HG03575 (cell line): Measurements from ENCODE around the gene REM2.

Source experiments
- ATAC-seq: cut with Tn5 transposase; IDR thresholded peaks from one replicate; pipeline ENCODE4 v1.9.1; 2021; ENCODE audit not compliant: unreplicated experiment, insufficient number of reproducible peaks, low FRiP score; ENCODE audit errors: extremely low read depth

The REM2 gene

DNA sequence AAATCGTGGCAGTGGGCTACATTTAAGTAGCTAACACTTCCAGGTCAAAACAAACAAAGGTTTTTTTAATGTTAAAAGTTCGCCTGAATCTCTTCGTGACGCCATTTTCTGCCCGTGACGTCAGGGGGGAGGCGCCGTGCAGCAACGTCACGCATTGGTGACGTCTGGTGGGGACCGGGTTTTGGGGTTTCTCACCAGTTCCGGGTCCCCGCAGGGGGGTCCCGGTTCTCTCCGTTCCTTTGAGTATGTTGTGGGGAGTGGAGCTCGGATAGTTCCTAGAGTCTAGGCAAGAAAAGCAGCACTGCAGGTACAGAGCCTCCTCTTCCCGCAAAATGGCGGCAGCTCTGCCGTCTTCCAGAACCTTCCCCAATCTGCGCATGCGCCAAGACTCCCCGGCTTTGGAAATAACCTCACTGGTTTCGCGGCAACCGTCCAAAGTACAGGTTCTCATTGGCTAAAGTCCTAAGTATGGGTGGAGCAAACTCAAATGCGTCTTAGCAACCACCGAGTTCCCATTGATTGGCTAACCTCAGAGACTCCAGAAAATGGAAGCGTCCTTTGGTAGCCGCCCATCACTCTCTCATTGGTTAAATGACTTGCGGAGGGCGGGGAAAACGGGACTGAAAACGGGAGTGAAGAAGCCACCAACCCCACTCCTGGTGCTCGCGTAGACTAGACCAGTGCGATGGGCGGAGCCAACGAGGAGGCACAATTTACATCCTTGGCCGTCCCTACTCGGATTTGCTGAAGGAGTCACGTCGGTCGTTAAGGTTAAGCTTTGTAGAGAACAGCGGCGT, 36.0 kb downstream of the REM2 start, which contains the start of gene RBM23:
RBM23 (minus strand) TSS at position 346 of the 797 bp plus-strand sequence.
- ATAC-seq, result peak; percentile 74

DNA sequence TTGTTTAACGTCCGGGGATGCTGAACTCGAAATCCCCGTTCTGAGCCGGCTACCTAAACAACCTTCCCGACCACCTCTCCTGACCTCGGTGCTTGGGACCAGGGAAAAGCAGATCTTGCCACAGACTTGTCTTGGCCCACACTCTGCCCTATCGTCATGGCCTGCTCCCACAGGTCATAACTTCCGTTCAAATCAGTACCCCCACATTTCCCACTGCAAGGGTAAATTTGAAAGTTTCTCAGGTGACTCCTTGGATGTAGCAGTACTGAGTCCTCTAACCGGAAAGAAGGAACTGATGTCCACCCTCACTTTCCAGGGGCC, 36.5 kb downstream of the REM2 start:
- no peak for ATAC-seq

DNA sequence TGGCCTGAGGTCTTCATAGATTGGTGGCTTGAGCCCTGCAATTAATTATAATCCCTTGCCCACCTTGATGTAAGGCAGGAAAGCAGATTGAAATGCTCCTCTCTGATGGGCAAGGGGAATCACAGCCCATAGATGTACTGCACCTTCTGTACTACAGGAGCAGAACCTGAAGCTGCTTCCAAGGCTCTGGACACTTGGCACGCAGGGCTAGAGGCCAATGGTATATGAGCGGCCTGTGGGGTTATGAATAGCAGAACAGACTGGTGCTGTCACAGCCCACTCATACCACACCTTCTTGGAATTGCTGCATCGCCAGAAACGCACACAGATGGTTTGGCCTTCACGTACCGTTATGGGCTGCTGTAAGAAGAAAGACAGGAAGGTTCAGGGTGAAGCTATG, 37.7 kb downstream of the REM2 start:
- ATAC-seq, result no peak

DNA sequence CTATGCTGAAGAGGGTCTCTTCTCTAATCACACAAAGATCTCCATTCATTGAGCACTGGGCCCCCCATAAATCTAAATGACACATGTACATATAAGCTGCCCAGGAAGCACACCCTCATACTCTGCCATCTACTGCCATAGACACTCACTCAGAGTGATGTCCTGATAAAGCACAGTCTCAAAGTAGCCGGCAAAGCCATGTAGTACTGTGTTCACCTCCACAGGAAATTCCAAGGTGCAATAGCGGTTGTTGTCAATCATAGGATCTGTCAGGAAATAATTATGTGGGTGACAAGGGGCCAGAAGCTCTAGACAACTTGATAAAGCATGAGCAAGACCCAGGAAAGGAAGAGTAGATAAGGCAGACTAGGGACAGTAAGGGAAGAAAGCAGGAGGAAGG, 39.3 kb downstream of the REM2 start:
- no peak for ATAC-seq

DNA sequence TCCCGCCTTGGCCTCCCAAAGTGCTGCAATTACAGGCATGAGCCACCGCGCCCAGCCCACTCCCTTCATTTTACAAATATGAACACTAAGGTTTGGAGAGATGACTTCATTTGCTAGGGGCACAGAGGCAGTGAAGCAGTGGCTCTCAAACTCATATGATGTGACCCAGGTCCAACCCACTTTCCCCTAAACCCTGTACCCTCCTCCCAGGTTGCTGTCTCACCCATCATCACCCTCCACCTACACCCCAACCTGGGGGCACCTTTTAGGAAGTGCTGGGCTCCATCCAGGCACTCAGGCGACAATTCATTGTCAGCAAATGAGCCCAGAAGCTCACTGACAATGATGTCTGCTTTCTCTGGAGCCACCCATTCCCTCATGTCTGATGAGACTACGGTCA, 40.7 kb downstream of the REM2 start:
- ATAC-seq, result no peak

DNA sequence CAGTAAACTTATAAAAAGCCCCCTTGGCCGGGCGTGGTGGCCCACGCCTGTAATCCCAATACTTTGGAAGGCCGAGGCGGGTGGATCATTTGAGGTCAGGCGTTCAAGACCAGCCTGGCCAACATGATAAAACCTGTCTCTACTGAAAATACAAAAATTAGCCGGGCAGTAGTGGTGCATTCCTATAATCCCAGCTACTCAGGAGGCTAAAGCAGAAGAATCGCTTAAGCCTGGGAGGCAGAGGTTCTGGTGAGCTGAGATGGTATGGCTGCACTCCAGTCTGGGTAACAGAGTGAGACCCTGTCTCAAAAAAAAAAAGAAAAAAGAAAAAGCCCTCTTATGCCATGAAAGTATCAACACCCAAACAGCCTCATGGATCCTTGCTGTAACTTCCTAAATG, 42.5 kb downstream of the REM2 start:
- ATAC-seq, result no peak

DNA sequence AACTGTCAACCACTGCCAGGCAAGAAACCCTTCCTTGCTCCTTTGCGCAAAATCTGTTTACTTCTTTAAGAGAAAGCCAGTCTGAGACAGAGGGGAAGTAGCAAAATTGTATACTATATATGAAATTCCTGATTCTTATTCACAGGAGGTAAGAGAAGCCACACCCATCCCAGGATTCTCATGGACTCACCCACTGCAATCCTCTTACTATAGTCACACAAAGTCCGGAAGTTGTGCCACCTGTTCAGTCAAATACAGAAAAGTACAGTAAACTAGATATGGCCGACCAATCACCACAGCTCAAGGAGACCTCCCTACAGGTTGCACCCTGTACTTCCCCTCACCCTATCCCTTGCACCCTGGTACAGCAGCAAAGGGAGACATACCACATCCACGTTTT, 43.3 kb downstream of the REM2 start:
- no peak for ATAC-seq

DNA sequence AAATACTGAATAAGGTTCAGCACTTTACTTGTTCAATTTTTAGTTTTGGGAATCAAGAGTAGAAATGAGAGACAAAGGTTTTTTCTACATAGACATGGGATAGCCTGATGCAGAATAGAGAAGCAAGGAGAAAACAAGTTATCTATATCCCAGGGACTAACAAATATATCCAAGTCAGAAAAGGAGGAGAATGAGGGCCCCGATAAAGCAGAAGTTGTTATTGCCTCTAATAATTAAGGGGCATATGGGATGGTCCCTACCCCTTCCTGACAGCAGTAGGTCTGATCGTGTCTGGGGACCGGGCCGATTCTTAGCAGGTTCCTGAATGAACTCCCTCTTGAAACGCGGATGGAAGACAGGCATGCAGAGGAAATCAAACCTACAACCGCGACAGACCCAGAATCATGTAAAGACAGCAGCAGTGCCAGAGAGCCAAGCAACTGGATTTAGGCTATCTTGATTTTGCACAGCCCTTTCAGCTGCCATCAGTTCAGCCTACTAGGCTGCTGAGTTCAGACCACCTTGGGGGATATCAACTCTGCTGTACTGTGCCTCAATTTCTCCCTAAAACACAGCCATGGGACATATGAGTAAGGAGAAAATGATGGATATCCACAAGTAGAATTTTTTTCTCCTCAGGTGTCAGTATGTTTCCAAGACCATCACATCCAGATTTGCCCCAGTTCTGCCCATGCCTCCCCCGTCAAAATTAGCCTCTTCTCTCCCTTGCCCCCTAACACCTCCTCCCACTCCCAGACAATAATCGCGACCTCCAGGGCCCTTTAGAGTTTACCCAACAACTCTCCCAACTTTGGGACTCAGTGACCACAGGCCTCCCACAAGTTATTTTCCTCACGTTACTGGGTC, 45.4 kb downstream of the REM2 start:
- no peak for ATAC-seq

DNA sequence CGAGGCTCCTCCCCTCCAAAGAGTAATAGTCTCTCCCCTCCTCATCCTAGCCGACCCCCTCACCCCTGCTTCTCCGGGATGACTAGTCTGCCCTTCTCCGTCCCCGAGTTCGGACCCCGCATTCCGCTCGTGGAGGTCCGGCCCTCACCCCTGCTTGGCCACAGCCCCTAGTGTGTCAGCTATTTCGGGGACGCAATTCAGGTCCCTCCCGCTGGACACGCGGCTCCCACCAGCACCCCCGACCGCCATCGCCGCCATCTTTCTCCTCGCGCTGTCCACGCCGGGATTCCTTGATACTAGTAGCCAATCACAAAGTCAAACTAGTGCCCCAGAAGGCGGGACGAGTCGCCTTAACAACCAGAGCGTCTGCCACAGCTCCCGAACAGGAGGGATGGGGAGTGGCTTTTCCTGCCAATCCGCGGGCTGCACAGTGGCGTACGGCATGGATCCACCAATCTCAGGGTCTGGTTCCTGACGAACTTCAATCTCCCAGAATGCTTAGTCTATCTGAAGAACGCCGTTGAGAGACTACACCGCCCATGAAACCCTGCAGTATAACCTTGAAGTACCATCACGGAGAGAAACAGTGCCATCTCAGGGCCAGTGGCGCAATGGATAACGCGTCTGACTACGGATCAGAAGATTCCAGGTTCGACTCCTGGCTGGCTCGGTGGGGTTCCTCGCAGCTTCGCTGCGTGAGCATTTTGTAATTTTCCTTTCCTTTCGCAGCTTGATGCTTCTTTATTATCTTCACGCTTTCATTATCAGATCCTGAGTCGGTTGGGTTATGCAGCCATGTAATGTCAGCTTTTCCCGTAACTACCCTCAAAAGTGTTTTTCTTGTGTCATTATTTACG, 46.3 kb downstream of the REM2 start, which contains the start of gene PRMT5:
PRMT5 (minus strand) TSS at position 273 of the 857 bp plus-strand sequence; CDS start at position 258, 15 bp downstream.
- ATAC-seq, result peak; percentile 74

DNA sequence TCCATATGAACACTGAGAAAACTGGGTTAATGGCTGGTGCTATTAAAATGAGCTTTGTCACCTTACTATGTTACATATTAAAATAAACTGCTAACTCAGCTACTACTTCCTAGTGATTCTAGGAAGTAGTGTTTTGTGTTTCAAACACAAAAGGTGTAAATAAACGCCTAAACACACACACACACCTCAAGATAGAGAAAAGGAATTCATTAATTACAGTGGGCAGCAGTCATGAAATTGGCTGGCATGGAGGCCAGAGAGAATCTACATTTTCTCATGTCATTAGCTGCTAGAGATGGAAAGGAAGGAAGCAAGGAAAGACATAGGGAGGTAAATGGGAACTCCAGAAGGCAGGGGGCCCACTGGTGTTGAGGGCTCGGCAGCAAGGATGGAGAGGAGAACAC, 46.9 kb downstream of the REM2 start:
- ATAC-seq, result no peak

DNA sequence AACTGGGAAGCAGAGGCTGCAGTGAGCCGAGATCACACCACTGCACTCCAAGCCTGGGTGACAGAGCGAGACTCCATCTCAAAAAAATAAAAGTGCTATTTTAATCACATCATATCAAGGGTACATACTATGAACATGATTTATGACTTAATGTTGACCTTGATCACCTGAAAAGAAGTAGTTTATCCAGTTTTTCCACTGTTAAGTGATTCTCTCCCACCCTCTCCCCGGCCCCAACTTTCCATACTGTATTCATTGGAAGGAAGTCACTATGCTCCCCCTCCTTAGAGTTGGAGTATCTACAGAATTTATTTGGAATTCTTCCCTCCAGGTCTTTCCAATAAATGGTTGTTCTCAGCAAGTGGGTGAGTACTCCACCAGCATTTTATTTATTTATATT, 49.1 kb downstream of the REM2 start:
- ATAC-seq, result no peak

DNA sequence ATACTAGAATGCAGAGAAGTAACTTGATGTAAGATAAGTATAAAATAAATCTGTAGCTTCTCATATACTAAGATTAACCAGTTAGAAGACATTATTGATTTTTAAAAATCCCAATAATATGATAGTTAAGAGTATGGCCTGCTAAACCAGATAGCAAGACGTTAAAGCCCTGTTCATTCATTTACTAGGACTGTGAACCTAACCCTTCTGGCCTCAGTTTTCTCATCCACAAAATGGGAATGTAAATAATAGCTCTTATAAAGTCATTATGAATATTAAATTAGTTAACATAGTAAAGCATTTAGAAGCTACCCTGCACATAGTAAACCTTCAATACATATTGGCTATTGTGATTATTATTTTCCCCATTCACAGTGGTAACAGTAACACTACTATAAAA, 52.1 kb downstream of the REM2 start:
- no peak for ATAC-seq
